ENCODE measurements around the gene MT1G. TPM values are rescaled to one million over a fixed set of nuclear protein-coding genes. Genes with fewer than 3 reads are reported as not detected.

Gene MT1G
- total RNA-seq, 1 experiment from 2014 or later, result not detected

DNA sequence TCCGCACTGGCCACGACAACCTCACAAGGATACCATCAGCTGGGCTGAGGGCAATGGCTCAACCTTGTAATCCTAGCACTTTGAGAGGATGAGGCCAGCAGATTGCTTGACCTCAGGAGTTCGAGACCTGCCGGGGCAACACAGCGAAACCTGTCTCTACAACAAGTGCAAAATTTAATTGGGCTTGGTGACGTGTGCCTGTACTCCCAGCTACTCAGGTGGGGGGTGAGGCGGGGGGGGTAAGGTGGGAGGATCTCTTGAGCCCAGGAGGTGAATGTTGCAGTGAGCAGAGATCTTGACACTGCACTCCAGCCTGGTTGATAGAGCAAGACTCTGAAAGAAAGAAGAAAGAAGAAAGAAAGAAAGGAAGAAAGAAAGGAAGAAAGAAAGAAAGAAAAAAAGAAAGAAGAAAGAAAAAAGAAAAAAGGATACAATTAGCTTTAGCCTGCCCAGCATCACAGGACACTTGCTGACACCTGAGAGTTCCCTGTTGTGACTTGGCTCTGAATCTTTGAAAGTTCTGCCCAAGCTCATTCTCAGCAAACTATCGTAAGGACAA, 47.4 kb downstream of the MT1G start:
- no peak for DNase-seq (ENCODE audit: low read depth in 1 of 2, low spot score in 2 of 2)
- H3K36me3 ChIP-seq, result no peaks in the 10 kb centered on the region

DNA sequence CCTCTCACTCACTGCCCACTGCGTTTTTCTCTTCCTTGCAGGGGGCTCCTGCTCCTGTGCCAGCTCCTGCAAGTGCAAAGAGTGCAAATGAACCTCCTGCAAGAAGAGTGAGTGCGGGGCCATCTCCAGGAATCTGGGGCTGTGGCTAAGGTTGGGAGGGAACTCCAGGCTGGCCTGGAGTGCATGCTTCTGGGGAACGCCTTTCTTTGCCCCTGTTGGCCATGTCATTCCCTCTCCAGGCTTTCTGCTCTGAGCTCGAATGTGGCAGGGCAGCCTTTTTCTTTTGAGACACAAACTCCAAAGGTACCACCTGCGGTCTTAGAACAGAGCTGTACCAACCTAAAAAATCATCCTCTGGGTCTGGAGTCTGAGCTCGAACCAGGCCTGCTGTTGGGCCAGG, 49.7 kb downstream of the MT1G start:
- Histone ChIP-seq H3K27me3 (replicated peaks) (no peaks in the 10 kb centered on the region), H3K36me3 (no peaks in the 10 kb centered on the region), H3K9me3 (replicated peaks) (no peaks in the 10 kb centered on the region), H3K27ac (no peak overlapping the region), H3K4me1 (replicated peaks) (peaks cover 23% of the 10 kb centered on the region), H3K4me3 (no peak overlapping the region)
- DNase-seq (ENCODE audit: low read depth in 1 of 2, low spot score in 2 of 2), result no peak

More for the DNA sequence above, 47.4 kb downstream of the MT1G start:
- no peaks in the 10 kb centered on the region for H3K9me3 ChIP-seq (replicated peaks)
- H3K27ac ChIP-seq, result no peak overlapping the region
- H3K4me1 ChIP-seq (replicated peaks), result peaks cover 6% of the 10 kb centered on the region
- no peaks in the 10 kb centered on the region; the same call in 1 of the 2 replicates for H3K27me3 ChIP-seq (replicated peaks)
- no peak overlapping the region for H3K4me3 ChIP-seq

DNA sequence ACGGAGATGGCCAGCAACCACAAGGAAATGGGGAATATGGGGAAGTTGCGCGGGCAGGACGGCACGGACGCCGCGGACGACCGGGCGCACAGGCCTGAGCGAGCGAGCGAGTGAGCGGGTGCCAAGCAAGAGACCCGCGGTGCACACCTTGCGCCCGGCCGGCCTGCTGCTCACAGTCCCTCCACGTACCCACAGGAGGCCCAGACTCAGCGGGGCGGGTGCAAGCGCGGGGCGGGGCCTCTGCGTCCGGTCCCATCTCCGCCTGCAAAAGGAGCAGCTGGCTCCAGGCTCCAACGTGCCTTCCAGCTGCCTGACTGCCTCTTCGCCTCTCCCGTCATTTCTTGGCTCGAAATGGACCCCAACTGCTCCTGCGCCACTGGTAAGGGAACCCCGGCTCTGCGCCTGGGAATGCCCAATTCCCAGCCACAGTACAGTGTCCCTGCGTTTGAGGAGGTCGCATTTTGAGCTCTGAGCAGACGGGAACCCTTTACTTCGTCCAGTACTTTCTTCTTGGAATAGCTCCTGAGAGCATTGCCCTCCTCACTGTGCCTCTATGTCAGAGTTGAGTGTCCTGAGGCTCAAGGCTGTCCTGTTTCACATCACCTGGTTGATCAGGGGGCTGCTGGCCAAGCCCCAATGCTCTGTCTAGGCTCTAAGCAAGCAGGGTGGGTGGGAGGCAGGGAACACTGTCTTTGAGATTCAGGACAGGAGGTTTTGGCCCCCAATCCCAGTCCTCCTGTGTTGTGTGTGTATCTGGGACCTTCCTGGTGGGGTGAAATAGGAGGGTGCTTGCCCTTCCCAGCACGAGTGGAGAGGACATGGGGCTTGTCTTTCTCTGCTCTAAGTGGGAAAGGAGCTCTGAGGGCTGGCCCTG, 50.4 kb downstream of the MT1G start:
- no peaks in the 10 kb centered on the region for H3K9me3 ChIP-seq (replicated peaks)

More for the DNA sequence above, 50.4 kb downstream of the MT1G start:
- H3K4me1 ChIP-seq (replicated peaks), result peaks cover 30% of the 10 kb centered on the region
- DNase-seq (ENCODE audit: low read depth in 1 of 2, low spot score in 2 of 2), result no peak
- no peaks in the 10 kb centered on the region for H3K27me3 ChIP-seq (replicated peaks)
- H3K36me3 ChIP-seq, result no peaks in the 10 kb centered on the region
- H3K27ac ChIP-seq, result no peak overlapping the region
- H3K4me3 ChIP-seq, result no peak overlapping the region

Other genes starting within 250 kb of the MT1G start
- 197 and 258 TPM in 2 replicates for gene AMFR, start 242.5 kb downstream of the MT1G start, total RNA-seq (2014; rRNA removed; shearing (Covaris generic))
- gene NUDT21, start 216.7 kb downstream of the MT1G start, total RNA-seq (2014; rRNA removed; shearing (Covaris generic)), result 97.8 and 132 TPM in 2 replicates
- gene OGFOD1, start 216.5 kb downstream of the MT1G start, total RNA-seq (2014; rRNA removed; shearing (Covaris generic)), result 67.0 and 69.8 TPM in 2 replicates
- gene BBS2, start 148.0 kb downstream of the MT1G start, total RNA-seq (2014; rRNA removed; shearing (Covaris generic)), result 28.8 and 54.4 TPM in 2 replicates
- gene MT4, start 103.0 kb downstream of the MT1G start, total RNA-seq (2014; rRNA removed; shearing (Covaris generic)), result not detected in 2 replicates
- not detected in 2 replicates for gene MT3, start 78.5 kb downstream of the MT1G start, total RNA-seq (2014; rRNA removed; shearing (Covaris generic))
- gene MT2A, start 59.5 kb downstream of the MT1G start, total RNA-seq (2014; rRNA removed; shearing (Covaris generic)), result 48.4 and 69.6 TPM in 2 replicates
- gene MT1E, start 42.3 kb downstream of the MT1G start, total RNA-seq (2014; rRNA removed; shearing (Covaris generic)), result 63.9 and 155 TPM in 2 replicates
- gene MT1M, start 35.4 kb downstream of the MT1G start, total RNA-seq (2014; rRNA removed; shearing (Covaris generic)), result 0.74 and 7.0 TPM in 2 replicates
- not detected in 2 replicates for gene MT1A, start 29.4 kb downstream of the MT1G start, total RNA-seq (2014; rRNA removed; shearing (Covaris generic))
- not detected in 2 replicates for gene MT1B, start 16.2 kb downstream of the MT1G start, total RNA-seq (2014; rRNA removed; shearing (Covaris generic))
- gene MT1F, start 10.1 kb downstream of the MT1G start, total RNA-seq (2014; rRNA removed; shearing (Covaris generic)), result not detected in 2 replicates
- not detected in 2 replicates for gene MT1H, start 1.7 kb upstream of the MT1G start, total RNA-seq (2014; rRNA removed; shearing (Covaris generic))
- gene MT1X, start 14.4 kb upstream of the MT1G start, total RNA-seq (2014; rRNA removed; shearing (Covaris generic)), result 42.4 and 49.3 TPM in 2 replicates
- gene NUP93, start 62.1 kb upstream of the MT1G start, total RNA-seq (2014; rRNA removed; shearing (Covaris generic)), result 102 TPM in 2 replicates
- gene SLC12A3, start 197.1 kb upstream of the MT1G start, total RNA-seq (2014; rRNA removed; shearing (Covaris generic)), result not detected in 2 replicates